Measurements from ENCODE around the gene PNMA6E.

DNA sequence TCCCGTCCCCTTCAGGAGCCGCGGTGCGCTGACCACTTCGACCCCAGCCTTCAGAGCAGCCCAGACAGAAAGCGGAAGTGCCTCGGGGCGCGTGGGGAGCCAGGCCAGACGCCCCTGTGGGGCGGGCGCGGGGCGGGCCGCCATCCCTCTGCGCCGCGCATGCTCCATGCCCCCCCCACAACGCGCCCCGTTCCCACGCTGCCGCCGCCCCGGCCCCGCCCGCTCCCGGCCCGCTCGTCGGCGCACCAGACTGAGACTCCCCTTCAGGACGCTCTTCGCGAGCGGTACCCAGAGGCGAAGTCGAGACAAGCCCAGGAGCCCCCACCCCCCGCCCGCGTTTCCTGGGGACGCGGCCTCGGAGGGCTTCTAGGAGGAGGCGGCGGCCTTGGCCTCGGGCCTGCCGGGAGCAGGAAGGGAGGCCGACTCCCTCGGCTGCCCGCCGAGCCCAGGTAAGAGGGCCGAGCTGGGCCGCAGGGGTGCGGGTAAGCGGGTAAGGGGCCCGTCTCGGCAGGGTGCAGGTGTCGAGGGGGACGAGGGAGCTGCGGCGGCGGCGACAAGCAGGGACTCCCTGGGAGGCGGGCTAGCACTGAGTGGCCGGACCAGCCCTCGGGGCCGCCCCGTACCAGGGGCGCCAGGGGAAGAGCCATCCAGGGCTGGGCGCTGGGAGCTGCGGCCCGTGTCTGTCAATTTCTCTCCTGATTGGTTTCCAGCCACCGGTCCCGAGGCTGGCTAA, 10.3 kb upstream of the PNMA6E start, which contains the start of gene ZFP92:
- TF ChIP-seq L3MBTL2 (conservative IDR thresholded peaks at IDR 0.05) (no peak), SUZ12 (IDR thresholded peaks at IDR 0.05) (no peak)
